ENCODE results near the gene KLHL42.
"Not testable (repeated sequence)": the region's sequence is repeated elsewhere in the genome, so short reads cannot be mapped to it uniquely, and the experiment has no call there.

The KLHL42 gene

DNA sequence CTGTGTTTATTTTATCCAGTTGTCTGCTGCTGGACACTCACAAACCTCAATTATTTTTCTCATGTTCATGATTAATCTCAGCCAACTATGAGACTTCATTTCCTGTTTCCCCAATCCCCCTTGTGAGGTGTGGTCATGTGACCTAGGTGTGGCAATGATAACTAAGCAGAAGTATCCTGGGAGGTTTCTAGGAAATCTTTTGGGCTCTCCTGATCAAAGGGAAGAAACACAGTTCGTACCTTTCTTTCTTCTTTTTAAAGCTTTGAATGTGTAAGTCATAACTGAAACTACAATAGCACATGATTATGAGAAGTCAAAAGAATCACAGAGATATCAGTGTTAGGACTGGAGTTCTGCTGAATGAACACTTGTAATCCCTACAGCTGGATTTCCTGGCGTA is 34.4 kb downstream of the KLHL42 start:
- in situ Hi-C loops (cut with MboI; ENCODE audit: low sequenced_read_pairs) = no loop called here

DNA sequence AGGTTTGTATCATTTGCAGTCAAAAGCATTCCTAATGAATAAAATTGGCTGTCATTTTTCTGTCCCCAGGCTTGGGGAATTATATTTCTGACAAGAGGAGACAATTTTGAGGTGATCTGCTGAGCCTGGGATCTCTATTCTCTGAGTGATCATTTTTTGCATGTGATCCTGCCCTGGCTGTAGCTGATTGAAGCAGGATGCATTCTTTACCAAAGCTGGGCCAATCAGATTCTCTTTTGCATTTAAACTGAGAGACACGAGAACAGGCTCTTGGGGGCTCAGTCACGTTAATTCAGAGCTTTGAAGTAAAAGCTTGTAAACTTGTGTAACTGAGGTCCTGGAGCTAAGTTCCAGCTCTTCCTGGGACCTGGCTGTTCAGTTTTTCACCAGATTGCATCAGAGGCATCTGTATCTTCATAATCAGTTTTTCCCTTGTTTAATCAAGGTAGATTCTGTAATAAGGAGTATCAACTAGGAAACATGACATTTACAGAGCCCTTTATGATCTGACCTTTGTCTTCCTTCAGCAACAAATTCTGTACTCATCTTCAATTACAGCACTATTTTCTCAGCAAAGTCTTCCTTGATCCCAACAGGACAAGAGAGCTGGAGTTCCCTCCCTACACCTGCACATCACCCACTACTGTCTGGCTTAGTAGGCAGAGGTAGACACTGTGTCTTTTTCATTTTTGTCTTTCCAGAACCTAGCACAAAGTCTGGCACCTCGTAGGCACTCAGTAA is 35.0 kb downstream of the KLHL42 start:
- in situ Hi-C loops (cut with MboI; ENCODE audit: low sequenced_read_pairs) = no loop called here

DNA sequence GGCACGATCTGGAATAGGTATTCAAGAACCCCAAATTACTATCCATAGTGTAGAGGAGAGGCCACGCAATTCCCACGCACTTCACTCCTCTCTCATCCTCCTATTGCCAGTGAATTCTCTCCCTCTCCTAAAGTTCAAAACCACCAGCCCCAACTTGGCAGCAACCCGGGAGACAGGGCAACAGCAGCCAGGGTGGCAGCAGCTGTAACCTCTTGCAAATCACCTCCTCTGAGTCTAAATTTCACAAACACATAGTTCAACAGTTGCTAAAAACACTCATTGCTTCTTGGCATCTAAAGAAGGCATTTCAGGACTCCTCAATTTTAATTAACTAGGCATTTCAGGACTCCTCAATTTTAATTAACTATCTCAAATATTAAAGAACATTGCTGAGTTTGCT is 37.7 kb downstream of the KLHL42 start:
- in situ Hi-C loops (cut with MboI; ENCODE audit: low sequenced_read_pairs) = no loop called here

DNA sequence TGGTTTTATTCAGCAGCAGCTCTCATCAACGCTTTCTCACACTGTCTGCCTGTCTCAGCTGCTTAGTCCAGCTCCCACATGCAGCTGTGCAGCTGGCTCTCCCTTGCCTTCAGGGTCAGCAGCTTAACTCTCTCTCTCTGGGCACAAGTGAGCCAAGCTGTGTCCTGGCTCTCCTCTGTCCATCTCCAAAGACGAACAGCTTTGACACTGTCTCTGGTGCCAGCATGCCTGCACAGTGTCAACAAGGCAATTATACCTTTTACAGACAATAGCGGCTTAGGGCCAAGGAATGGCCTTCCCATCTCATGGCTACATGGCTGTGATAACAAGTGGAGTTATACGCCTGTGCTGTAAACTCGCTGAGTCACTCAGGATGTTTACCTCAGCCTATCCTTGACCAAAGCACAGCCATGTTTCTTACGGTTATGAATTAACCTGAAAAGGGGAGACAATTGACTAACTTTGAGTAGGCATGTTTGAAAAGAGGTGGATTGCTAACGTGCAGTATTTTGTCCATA is 38.4 kb downstream of the KLHL42 start:
- in situ Hi-C loops (cut with MboI; ENCODE audit: low sequenced_read_pairs) = no loop called here

DNA sequence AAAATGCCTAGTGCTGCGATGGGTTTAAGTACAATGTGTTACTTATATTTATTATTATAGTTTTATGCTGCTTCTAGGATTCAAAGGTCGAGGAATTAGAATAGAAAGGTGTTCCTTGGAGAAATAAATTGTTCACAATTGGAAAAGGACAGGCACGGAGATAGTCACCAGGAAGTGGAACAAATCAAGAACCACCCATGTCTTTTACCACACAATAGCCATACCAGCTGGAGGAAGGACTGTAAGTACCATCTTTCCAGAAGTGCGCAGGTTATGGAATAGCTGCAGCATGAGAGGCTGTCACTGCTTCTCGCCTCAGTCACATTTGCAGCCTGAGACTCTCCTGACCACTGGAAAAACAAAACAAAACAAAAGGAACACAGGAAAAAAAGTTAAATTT is 40.5 kb downstream of the KLHL42 start:
- in situ Hi-C loops (cut with MboI; ENCODE audit: low sequenced_read_pairs) = no loop called here

DNA sequence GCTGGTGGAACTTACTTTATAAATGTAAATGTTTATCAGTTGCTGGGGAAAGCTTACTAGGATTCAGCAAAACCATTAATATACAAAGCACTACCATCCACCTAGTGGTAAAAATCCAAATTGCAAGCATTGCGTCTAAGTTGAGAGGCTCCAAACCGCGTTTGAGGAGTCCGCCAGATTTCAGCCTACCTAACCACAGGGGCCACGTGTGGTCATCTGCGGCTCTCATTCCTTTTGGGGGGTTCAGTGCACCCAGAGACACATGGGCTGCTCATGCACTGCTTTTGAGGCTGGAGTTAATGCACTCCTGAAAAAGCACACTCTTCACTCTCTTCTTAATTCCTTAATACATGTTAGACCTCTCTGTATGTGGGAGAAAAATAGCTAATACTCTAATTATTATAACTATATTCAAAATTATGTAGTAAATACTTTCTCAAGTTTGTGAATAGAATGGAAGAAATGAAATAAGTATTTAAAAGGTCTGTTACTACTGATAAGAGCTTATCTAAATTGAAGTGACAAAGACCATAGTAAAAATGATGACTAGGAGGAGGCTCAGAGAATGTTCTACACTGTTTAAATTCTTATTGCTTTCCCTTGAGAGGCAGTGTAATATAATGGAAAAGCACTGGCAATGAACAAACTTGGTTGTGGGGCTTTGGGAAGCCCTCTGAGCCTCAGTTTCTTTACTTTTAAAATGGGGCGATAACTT is 41.4 kb downstream of the KLHL42 start:
- in situ Hi-C loops (cut with MboI; ENCODE audit: low sequenced_read_pairs) = no loop called here

DNA sequence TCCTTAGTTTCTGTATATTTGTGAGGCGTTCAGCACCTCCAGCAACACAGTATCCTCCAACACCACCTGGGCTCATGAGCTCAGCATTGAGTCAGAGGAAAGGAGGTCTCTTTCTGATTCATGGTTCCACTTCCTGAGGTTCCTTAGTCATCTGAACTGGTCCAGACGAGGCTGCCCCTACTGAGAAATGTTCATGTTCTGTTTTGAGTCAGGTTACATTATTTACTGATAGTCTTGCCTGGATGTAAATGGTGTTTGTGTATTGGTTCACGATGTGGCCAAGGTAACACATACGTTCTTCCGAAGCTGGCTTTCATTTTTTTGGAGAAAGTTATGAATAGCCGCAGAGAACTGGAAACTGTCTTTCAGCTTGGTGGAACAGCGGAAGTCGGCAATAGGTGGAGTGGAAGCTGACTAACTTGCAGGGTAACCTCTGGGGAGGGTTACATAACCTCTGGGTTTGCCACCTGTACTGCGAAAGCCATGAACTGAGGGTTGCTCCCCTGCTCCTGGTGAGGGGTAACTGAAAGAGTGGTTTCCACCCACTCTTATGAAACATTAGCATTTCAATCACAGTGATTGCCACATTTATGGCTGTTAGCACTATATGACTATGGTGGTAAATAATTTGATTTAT is 42.2 kb downstream of the KLHL42 start:
- in situ Hi-C loops (cut with MboI; ENCODE audit: low sequenced_read_pairs) = no loop called here

DNA sequence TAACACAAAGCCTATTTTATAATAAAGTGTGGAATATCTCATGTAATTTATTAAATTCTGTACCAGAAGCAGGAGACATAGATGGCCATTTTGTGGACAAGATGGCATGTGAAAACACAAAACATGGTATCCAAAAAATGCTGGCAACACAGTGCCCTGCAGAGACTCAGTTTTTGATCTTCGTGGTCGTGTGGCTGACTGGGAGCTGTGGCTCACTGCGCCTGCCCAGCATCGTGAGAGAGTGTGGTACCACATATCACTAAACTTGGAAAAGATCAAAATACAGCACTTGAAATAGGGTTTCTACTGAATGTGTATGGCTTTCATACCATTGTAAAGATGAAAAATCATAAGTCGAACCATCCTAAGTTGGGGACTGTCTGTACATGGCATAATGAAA is 43.0 kb downstream of the KLHL42 start:
- in situ Hi-C loops (cut with MboI; ENCODE audit: low sequenced_read_pairs) = no loop called here

DNA sequence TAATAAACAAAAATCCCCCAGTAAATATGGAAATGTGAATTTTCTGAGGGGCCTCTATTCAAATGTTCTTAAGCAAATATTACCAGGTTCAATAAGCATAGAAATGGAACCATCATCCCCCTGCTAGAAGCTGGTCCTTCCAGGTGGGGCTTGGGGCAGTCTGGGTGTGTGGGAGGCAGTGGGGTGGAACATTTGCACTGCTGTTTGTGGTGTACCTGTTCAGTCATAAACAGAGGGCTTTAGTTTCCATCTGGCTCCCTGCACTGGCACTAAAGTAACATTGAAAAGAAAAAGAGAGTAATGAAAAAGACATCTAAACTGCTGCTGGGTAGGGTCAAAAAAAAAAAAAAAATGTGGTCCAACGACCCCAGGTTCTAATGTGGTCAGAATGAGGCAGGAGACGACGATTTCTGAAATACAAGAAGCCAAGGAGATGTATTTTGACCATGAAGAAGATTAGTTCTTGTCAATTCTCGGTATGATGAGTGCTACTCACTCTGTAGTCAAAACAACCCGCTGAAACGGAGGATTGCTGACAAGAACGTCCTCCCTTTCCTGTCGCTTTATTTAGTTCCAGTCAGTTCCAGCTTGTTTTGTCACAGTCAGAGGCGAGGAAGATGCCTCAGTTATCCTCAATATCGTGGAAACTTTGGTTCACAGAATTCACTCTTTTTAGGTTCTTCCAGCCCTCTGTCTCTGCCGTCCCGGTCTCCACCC is 44.3 kb downstream of the KLHL42 start:
- in situ Hi-C loops (cut with MboI; ENCODE audit: low sequenced_read_pairs) = no loop called here

DNA sequence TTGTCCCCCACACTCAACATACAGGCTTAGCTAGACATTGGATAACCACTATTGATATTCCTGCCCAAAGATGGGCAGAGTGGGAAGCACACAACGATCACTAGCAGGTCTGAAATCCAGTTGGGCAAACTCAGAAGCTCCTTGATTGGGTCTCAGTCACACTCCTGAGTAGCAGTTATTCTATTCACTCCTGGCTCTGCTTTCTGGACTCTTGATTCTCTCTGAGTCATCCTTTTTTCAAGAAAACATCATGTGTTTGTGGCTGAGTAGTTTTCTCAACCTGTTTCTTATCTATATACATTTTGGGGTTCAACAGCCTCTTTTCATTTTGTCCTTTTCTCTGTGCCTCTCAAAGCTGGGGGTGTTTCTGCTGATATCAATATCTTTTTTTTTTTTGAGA is 46.0 kb downstream of the KLHL42 start:
- in situ Hi-C loops (cut with MboI; ENCODE audit: low sequenced_read_pairs) = no loop called here

DNA sequence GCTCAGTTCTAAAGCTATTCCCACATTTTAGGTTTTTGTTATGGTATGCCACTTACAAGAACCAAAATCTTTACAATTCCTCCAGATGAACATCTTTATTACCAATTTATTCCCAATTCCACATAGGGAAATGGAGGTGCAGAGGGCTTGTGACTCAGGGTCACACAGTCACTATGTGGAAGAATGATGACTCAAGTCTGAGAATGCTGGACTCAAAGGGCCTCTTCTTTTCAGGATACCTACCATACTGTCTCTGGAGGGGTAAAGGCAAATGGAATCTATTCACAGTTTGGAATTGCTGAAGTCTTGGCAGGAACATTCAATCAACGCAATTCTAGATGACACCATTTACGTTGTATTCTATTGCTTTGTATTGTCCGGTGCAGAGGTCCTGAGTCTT is 48.2 kb downstream of the KLHL42 start:
- in situ Hi-C loops (cut with MboI; ENCODE audit: low sequenced_read_pairs) = no loop called here

DNA sequence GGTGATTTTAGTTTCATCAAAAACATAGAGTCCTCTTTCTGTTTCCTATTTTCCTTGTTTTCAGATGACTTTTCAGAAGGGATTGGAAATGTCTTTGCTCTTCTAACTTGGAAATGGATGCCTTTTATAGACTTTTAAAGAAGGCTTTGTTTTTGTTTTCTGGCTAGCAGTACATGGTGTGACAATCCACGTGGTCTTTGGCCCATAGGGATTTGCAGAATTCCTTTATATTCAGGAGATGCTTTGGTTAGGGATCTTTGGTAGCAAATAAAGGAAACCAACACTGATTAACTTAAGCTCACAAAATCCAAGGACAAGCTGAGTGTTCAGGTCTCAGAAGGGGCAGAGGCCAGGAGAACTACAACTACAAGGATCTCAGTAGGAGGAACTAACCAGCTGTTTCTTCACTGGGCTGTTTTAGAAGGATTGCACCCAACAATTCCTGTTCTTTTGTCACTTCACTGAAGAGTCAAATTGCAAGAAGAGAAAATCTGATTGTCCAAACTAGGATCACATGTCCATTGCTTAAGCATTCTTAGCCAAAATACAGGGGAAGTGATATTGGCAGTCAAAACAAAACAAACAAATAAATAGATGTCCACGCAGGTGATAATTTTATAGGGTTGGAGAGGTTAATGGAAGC is 58.6 kb downstream of the KLHL42 start:
- in situ Hi-C loops (cut with MboI; ENCODE audit: low sequenced_read_pairs) = no loop called here

DNA sequence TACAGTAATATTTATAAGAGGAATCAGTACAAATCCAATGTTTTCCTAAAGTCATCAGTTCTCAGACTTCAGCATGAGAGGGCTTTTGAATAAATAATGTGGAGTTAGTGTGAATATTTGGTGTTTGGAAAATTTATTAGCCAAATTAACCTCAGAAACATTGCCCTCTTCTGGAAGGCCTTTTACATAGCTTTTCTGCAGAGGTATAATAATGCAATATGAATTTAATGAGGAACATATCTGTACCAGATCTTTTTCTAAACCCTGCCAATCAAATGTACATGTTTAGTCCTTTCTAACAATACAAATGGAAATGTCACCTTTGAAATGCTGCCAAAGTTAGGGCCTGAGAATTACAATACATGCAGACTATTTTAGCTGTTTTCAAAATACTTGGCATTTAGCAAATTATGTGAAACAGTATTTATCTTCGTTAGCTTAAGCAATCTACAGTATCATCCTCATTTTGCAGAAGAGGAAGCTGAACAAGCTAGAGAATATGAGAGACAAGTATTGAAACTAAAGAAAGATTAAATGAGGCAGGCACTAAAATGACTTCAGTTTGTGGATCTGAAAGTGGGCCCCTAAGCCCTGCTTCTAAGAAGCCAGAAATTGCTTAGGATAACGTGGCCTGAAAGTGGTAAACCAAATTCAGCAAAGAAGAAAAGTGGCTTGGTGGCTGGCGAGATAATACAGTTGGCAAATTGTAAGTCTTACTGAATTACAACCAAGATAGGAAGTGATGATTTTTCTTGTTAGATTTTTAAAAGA is 60.4 kb downstream of the KLHL42 start:
- in situ Hi-C loops (cut with MboI; ENCODE audit: low sequenced_read_pairs) = no loop called here

DNA sequence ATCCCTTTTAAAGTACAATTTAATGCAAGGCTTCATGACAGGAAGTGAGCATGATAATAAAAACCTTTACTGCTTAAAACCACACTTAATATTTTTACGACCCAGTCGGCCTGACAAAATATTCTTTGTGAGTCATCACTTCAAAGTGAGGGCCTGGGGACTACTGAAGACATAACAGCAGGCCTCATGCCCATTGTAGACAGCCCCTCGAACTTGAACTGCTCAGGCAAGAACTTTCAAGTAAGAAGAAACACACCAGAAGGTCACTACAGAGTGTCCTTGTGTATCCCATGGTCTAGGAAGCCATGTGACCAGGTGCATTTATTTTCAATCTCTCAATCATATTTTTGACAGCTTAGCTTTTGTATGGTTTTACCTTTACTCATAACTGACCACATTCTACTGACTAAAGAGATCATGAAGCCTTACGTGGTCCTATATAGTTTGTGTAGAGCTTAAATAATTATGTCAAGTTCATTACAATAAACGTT is 61.4 kb downstream of the KLHL42 start:
- in situ Hi-C loops (cut with MboI; ENCODE audit: low sequenced_read_pairs) = no loop called here

DNA sequence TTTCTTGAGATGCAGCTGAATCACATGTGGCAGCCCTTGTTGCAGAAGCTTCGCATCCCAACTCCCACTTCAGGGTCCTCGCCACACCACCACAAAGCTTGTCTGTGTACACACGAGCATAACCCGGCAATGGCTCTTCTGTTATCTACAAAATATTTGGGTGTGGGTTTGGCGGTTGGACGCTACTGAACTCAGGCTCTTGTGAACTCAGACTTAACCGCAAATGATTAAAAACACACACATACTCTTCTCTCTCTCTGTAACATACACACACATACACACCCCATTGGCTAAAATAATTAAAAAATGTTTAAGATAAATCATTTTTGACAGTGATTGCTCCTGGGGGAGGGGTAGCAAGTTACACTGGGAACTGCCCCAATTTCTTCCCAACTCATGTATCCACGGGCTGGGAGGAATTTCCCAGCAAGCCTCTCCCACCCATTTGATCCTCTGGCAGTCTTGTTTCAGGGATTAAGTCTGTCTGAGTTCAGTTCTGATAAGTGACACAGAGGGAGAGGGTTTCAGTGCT is 63.7 kb downstream of the KLHL42 start:
- in situ Hi-C loops (cut with MboI; ENCODE audit: low sequenced_read_pairs) = no loop called here

DNA sequence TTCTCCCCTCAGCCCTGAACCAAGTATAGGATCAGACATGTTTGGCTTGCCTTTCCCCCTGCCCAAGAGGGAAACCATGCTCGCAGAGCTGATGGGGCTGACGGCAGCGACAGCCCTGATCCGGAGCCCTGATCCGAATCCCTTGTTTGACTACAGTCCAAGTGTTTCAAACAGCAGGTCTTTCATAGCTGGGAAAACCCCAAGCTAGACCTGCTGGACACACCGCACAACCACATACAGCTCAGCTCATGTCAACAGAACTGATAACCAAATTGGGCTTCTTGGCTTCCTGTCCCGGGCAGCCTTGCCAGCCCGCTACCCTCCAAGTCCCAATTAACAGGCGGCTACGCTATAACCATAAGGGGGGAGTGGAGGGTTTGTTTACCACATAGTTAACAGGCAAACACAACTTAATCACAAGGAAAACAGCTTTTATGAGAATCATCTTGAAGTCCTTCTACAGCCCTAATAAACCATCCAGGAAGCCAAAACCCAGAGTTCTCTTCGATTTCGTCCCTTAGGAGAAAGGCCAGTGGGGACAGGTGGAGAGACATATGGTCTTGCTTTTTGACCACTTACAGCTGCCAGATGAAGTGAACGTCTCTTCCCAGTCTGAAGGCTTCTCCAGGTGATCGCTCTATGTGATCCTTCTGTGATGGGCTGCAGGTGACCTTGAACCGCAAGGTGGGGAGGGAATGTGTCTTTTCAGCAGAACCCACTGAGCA is 64.5 kb downstream of the KLHL42 start:
- in situ Hi-C loops (cut with MboI; ENCODE audit: low sequenced_read_pairs) = no loop called here

DNA sequence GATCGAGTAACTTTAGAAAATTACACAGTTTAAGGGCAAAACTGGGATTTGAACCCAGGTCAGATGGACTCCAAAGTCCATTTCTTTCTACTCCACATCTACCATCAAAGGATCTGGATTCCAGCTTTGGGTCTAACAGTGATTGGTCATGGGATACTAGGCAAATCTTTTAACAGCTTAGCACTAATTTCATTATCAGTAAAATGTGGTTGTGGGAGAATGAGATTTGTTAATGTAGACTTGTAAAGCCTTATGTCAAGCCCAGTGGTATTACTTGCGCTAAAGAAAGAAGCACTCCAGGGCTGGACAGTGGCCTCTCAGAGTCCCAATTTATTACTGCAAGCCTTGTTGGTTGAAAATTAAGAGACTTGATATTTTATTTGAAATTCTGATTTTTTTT is 65.2 kb downstream of the KLHL42 start:
- in situ Hi-C loops (cut with MboI; ENCODE audit: low sequenced_read_pairs) = no loop called here

DNA sequence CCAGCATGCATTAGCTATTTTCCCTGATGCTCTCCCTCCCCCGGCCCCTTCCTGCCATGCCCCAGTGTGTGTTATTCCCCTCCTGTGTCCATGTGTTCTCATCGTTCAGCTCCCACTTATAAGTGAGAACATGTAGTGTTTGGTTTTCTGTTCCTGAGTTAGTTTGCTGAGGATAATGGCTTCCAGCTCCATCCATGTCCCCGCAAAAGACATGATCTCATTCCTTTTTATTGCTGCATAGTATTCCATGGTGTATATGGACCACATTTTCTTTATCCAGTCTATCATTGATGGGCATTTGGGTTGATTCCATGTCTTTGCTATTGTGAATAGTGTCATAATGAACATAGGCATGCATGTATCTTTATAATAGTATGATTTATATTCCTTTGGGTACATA is 65.7 kb downstream of the KLHL42 start:
- in situ Hi-C loops (cut with MboI; ENCODE audit: low sequenced_read_pairs) = not testable (repeated sequence)

DNA sequence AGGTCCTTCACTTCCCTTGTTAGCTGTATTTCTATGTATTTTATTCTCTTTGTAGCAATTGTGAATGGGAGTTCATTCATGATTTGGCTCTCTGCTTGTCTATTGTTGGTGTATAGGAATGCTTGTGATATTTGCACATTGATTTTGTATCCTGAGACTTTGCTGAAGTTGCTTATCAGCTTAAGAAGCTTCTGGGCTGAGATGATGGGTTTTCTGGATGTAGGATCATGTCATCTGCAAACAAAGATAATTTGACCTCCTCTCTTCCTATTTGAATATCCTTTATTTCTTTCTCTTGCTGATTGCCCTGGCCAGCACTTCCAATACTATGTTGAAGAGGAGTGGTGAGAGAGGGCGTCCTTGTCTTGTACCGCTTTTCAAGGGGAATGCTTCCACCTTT is 67.3 kb downstream of the KLHL42 start:
- in situ Hi-C loops (cut with MboI; ENCODE audit: low sequenced_read_pairs) = not testable (repeated sequence)

Data from HL-60/S4 treated with phorbol 12-myristate 13-acetate at 8.2 ng/mL for 4 days and 3 days (cell line).